Activated CD4-positive, alpha-beta T cell treated with anti-CD3 and anti-CD28 coated beads, Interleukin-10, Interleukin-2, amounts not matched to agents 100 ng/mL and 50 ng/mL, durations not matched to agents 16 hours and 8 hours (primary cell): ENCODE data around the gene SH3GL1.
A peak's percentile ranks its signal among the peaks of the same experiment; 100 is the strongest.

Experiments
- DNase-seq: peaks from one replicate; pipeline ENCODE4 v3.0.0-alpha.2; 2020

The SH3GL1 gene

GRCh38 chr19:4396949-4397783 lies 3.2 kb downstream of the SH3GL1 start:
- no peak for DNase-seq

- DNase-seq: no peak
These were observed 6.3 kb downstream of the SH3GL1 start for GRCh38 chr19:4393947-4394590.

- no peak for DNase-seq
These were observed 8.5 kb downstream of the SH3GL1 start for GRCh38 chr19:4391701-4392483.

GRCh38 chr19:4391306-4391693 lies 9.0 kb downstream of the SH3GL1 start:
- no peak for DNase-seq

GRCh38 chr19:4390567-4391305 lies 9.6 kb downstream of the SH3GL1 start:
- no peak for DNase-seq

GRCh38 chr19:4390017-4390566 lies 10.3 kb downstream of the SH3GL1 start:
- DNase-seq: no peak

GRCh38 chr19:4389511-4390016 lies 10.8 kb downstream of the SH3GL1 start:
- DNase-seq: no peak

GRCh38 chr19:4389064-4389375 lies 11.3 kb downstream of the SH3GL1 start:
- DNase-seq: no peak

- no peak for DNase-seq
These were observed 11.8 kb downstream of the SH3GL1 start for GRCh38 chr19:4388337-4389063.

GRCh38 chr19:4386041-4386782 lies 14.1 kb downstream of the SH3GL1 start:
- DNase-seq: no peak

GRCh38 chr19:4385291-4386040 lies 14.9 kb downstream of the SH3GL1 start:
- no peak for DNase-seq

GRCh38 chr19:4380254-4380727 lies 20.1 kb downstream of the SH3GL1 start:
- peak; percentile 58 for DNase-seq

- peak; percentile 38 for DNase-seq
These were observed 20.7 kb downstream of the SH3GL1 start for GRCh38 chr19:4379383-4380253.

- DNase-seq: no peak
These were observed 21.5 kb downstream of the SH3GL1 start for GRCh38 chr19:4378886-4379285.

- no peak for DNase-seq
These were observed 23.2 kb downstream of the SH3GL1 start for GRCh38 chr19:4376991-4377781.

- DNase-seq: no peak
These were observed 23.7 kb downstream of the SH3GL1 start for GRCh38 chr19:4376671-4376990.

GRCh38 chr19:4376028-4376670 lies 24.2 kb downstream of the SH3GL1 start:
- DNase-seq: no peak
